Stimulated activated CD4-positive, alpha-beta T cell treated with anti-CD3 and anti-CD28 coated beads, Interleukin-15, amount 100 ng/mL, for 1 hour (primary cell): ENCODE measurements around the gene BPIFB3.
"Not testable (repeated sequence)": the region's sequence is repeated elsewhere in the genome, so short reads cannot be mapped to it uniquely, and the experiment has no call there.

Source experiments
- DNase-seq, 2 donors: peaks; one replicate each; pipeline ENCODE4 v3.0.0-alpha.2; 2020; ENCODE audit warnings: low read depth in 1 of 2, low spot score in 1 of 2

BPIFB3 gene

DNA sequence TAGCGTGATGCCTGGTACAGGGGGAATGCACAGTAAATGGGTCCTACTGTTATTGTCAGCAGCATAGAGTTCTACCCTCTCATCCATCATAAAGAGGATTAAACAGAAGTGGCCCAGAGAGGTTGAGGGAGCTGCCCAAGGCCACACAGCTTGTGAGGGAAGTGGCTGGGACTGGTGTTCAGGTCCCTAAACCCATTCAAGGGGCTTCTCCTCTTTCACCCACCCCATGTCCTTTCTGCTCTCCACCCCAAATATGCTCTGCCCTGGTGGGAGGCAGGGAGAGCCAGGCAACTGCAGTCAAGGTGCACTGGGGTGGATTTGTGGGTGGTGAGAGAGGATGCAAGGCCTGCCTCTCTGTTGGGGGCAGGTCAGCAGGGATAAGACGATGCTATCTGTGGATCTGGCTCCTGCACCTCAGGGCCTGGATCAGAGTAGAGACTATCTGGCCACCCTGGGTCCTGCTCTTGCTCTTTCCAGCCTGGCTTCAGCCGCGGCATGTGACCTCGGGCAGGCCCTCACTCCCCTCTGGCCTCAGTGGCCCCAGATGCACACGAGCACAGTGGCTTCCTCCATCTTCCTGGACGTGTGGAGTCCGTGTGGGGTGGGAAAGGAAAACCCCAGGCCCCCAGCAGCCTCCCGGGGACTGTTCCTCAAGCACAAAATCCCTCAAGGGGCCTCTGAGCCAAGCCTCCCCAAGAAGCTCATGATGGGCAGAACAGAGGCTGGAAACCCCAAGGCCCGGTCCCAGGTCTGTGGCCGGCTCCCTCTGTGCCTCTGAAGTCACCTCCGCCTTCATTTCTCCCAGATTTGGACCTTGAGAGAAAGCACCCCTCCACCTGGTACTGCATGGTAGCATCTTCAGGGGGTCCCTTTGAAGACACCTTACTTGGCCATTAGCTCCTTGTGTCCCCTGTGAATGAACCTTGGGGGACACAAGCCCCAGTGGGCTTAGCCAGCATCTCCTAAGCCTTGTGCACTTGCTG is 25.6 kb upstream of the BPIFB3 start:
- no peak for DNase-seq

GRCh38 chr20:33028875-33029274 is 24.8 kb upstream of the BPIFB3 start:
- no peak for DNase-seq

GRCh38 chr20:33030076-33030475 is 23.6 kb upstream of the BPIFB3 start:
- DNase-seq, result no peak

DNA sequence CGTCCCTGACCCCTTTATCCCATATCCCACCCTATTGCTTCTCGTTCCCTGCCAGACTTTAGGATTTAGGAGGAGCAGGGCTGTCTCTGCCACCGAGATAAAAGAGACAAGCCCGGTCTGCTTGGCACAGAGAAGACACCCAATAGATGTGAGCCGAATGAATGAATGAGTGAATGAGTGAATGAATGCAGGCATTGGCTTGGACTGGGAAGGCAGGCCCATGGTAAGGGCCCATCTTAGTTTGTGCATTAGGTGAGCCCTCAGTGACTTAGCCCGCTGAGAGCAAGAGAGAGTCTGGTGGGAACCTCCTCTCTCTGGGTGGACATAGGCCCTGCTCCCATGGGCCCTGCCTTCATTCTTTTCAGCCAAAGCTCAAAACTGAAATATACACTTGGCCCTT is 23.1 kb upstream of the BPIFB3 start:
- no peak for DNase-seq

GRCh38 chr20:33031531-33031930 is 22.2 kb upstream of the BPIFB3 start, which contains the start of gene BPIFB6:
TSS of gene BPIFB6 (plus strand) at chr20:33031648. CDS start at chr20:33031648, 0 bp downstream.
- DNase-seq, result no peak

- no peak for DNase-seq
Observed at GRCh38 chr20:33032555-33032954, 21.1 kb upstream of the BPIFB3 start.

- no peak for DNase-seq
Observed at GRCh38 chr20:33033381-33033780, 20.3 kb upstream of the BPIFB3 start.

DNA sequence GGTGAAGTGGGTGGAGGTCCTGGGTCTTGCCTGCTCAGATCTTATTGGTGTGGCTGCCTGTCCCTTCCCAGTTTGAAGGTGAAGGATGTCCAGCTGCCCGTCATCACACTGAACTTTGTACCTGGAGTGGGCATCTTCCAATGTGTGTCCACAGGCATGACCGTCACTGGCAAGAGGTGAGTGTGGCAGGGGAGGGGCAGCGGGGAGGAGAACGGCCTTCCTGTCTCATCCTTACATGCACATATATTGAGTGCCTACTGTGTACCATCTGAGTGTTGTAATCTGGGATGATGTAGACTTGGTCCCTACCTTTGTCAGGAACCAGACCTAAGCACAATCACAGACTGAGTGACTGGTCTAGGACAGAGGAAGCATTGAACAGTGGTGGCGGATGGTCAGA is 19.6 kb upstream of the BPIFB3 start:
- no peak for DNase-seq

GRCh38 chr20:33034901-33035492 is 18.7 kb upstream of the BPIFB3 start:
- DNase-seq, result no peak

DNA sequence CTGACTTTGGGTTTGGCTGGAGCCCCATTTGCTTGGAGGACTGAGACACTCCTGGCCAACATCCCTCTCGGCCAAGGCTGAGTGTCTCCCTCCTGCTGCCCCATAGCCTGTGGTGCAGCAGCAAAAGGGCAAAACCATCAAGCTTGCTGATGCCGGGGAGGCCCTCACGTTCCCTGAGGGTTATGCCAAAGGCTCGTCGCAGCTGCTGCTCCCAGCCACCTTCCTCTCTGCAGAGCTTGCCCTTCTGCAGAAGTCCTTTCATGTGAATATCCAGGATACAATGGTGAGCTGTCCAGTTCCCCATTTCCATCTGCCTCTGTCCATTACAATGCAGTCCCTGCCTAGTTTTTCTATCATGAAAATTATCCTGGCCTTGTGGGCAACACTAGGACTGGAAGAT is 16.2 kb upstream of the BPIFB3 start:
- no peak for DNase-seq

DNA sequence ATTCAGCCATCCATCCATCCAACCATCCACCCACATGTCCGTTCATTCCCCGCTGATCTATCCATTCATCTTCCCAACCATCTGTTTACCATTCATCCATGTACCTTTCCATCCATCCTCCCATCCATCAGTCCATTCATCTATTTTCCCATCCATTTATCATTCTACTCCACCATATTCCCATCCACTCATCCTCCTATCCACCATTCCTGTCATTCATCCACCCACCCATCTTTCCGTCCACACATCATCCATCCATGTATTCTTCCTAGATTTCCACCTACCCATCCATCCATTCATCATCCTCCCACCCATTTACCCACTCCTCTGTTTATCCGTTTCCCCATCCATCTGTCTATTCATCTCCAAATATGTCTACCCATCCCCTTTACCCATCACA is 15.5 kb upstream of the BPIFB3 start:
- no peak for DNase-seq

GRCh38 chr20:33042430-33042829 is 11.3 kb upstream of the BPIFB3 start:
- DNase-seq, result no peak

- DNase-seq, result no peak
Observed at GRCh38 chr20:33042983-33043730, 10.5 kb upstream of the BPIFB3 start.

- DNase-seq, result no peak
Observed at GRCh38 chr20:33043731-33044181, 9.9 kb upstream of the BPIFB3 start.

- not testable (repeated sequence) for DNase-seq
Observed at GRCh38 chr20:33045129-33045721, 8.5 kb upstream of the BPIFB3 start.

DNA sequence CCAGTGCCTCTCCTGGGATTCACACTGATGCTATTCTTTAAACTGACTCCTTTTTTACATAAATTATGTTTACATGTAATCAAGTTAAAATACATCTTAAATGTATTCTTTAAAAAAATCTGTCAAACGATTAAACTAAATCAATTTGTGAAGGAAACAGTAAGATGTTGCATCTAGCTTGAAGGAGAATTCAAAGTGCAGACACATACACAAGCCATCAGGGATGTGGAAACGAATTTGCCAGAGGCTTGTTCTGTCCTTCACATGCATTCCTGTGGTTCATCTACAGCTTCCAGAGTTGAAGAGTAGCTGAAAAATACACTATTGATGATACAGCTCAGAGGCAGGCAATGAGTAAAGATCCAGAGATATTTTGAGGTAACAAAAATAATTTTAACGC is 7.3 kb upstream of the BPIFB3 start:
- DNase-seq, result no peak

GRCh38 chr20:33051333-33051732 is 2.4 kb upstream of the BPIFB3 start:
- no peak for DNase-seq

- DNase-seq, result no peak
Observed at GRCh38 chr20:33054381-33054780, 678 bp downstream of the BPIFB3 start.

DNA sequence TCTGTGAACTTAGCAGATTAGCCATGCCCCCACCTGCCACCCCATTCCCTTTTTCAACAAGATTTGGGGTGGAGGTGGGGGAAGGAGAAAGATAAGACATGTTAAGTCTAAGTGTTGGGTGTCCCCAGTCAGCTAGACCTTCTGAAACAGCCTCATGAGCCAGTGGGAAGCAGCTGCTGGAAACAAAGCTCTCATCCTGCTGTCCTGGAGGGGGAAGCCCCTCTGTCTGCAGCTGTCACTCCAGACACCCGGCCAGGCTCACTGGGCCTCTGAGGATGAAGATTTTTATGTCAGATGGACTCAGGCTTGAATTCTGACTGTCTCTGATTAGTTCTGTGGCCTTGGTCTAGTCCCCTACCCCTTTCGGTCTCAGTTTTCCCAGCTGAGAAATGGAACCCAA is 1.1 kb downstream of the BPIFB3 start:
- no peak for DNase-seq

- no peak for DNase-seq
Observed at GRCh38 chr20:33059136-33059535, 5.4 kb downstream of the BPIFB3 start.

GRCh38 chr20:33059741-33060390 is 6.2 kb downstream of the BPIFB3 start:
- DNase-seq, result no peak
